NOMO-1 treated with DMSO at 0.1 percent for 48 hours (cell line): ENCODE results near the gene ISCU.
A peak's percentile ranks its signal among the peaks of the same experiment; 100 is the strongest.

Experiments
- DNase-seq: peaks from one replicate; lab custom pipeline; 2025; ENCODE audit not compliant: unreplicated experiment; lab: John Stamatoyannopoulos, UW

ISCU gene

DNA sequence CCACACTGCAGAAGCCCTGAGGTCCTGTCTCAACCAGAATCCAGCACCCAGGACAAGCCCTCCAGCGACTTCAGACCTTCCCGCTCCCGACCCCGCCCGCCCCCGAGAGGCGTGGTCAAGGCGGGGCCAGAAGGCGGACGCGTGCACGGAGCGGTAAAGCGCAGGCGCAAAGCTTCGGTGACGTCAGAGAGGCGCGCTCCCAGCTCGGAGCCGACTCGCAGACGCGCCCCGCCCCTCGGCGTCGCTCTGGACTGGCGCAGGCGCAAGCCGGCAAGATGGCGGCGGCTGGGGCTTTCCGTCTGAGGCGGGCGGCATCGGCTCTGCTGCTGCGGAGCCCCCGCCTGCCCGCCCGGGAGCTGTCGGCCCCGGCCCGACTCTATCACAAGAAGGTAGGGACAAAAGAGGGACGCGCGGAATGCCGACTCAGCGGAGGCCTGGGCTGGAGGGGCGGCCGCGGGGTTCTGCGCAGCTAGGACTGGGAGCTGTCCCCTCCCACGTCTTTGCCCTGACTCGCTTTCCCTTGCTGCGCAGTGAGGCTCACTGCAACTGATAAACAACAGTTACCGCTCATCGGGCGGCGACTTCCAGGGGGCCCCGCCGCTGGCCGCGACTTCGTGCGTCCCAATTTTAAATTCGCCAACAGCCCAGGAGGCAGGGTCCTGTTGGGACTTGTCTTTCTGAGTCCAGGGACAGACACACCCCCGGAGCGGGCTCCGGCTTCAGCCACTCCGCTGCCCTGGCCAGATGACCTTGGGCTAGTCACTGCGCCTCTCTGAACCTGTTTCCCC, at the start of gene ISCU:
ISCU (plus strand) TSS at position 249 of the 788 bp plus-strand sequence; CDS start at position 276, 27 bp downstream.
- peak; percentile 92 for DNase-seq

DNA sequence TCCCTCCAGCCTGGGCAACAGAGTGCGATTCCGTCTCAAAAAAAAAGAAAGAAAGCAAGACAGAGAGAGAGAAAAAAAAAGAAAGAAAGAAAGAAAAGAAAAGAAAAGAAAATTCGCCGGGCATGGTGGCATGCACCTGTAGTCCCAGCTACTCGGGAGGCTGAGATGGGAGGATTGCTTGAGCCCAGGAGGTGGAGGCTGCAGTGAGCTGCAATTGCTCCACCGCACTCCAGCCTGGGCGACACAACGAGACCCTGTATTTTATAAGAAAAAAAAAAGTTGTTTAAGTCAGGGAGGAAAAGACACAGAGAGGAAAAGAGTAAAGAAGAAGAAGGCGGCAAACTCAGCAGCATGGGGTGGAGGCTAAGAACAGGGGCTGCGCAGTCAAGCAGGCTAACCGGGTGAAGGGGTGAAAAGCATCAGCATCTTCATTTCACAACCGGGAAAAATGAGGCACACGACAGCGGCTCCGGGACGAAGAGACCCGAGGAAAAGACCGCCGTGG, 47.9 kb upstream of the ISCU start:
- DNase-seq: no peak

DNA sequence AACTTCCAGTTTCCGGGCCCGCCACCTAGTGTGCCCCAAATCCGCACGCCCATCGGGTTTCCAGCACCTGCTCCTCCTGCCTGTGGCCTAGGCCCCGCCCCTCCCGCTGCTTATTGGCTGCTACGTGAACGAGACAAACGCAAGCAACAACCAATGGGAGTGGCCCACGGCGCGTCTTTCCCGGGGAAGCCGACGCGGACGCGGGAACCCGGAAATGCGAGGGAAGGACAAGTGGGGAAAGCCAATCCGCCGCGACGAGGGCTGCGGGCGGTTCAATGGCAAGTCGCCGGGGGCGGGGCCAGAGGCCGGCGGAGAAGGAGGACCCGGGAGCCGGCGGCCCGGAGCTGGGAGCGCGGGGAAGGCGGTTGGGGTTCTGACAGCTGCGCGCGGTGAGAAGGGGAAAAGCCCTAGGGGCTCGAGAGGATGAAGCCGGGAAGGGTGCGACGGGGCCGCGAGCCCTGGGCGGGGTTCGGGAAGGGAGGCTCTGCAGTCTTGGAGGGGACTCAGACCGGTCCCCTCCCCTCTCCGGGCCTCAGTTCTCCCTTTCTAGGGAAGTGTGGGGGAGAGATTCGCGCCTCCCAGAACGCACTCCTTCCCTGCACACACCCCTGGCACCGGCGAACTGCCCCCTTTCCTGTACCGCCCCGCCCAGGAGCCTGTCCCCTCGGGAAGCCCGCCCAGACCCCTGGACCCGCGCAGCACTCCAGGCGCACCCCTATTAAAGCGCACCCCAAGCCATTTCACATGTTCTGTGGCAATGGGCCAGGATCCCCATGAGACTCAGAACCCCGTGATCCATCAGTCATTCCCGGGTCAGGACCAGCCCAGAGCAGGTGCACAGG, 47.2 kb upstream of the ISCU start, which contains the start of gene FICD:
FICD (plus strand) TSS at position 305 of the 842 bp plus-strand sequence. CDS start 1,696 bp downstream, outside the sequence.
- peak; percentile 99 for DNase-seq

DNA sequence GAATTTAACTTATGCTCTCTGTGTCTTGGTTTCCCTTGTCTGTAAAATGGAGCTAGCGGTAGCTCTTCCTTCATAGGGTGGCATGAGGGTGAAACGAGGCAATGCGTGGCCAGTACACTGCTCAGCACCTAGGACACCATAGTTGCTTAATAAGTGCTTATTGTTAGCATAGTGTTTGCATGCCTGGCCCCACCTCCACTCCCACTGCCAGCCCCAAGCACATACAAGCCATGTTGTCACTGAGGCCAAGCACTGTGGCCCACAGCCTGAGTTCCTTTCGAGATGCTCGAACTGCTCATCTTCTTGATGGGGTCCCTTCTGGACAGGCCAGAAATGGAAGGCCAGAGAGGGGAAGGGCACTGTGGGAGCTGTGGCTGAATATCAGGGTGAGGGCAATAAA, 46.5 kb upstream of the ISCU start:
- peak; percentile 12 for DNase-seq

DNA sequence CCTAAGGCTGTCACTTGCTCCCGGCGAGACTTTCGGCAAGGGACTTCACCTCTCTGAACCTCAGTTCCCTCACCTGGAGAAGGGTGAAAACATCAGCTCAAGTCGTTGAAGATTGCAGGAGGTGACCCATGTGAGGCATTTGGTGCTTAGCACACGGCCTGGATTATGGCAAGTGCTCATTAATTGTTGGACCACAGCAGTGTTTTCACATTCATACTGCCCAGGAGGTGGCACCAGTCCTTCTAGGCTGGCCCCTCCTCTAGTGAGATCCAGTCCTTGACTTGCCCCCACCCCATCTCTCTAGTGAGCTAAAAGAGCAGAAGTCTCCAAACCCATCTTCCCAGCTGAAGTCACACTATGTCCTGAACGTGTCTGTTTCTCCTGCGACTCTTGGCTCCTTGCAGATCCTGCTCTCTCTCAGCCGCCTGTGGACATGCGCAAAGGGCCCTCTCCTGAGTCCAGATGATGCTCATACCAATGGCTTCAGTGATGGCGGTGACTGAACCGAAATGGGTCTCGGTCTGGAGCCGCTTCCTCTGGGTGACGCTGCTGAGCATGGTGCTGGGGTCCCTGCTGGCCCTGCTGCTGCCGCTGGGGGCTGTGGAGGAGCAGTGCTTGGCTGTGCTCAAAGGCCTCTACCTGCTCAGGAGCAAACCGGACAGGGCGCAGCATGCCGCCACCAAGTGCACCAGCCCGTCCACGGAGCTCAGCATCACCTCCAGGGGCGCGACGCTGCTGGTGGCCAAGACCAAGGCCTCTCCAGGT, 45.7 kb upstream of the ISCU start:
- DNase-seq: no peak

- DNase-seq: no peak
Observed at GRCh38 chr12:108517288-108518100, 44.9 kb upstream of the ISCU start.

DNA sequence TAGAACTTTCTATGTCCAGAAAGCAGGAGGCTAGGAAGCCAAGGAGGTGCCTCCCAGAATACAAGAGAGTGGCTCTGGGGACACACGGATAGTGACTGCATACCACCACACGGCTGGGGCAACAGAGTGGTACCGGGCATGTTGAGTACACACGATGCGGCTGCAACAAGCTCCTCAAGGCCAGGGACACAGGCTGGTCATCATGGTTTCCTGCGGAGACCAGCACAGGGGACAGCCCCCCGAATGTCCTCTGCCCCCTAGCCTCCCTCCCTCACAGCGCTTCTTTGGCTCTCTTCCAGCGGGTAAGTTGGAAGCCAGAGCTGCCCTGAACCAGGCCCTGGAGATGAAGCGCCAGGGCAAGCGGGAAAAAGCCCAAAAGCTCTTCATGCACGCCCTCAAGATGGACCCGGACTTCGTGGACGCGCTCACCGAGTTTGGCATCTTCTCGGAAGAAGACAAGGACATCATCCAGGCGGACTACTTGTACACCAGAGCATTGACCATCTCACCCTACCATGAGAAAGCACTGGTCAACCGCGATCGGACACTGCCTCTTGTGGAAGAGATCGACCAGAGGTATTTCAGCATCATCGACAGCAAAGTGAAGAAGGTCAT, 44.2 kb upstream of the ISCU start:
- no peak for DNase-seq

GRCh38 chr12:108518716-108519496, 43.5 kb upstream of the ISCU start:
- no peak for DNase-seq

GRCh38 chr12:108519558-108519957, 42.8 kb upstream of the ISCU start:
- no peak for DNase-seq

DNA sequence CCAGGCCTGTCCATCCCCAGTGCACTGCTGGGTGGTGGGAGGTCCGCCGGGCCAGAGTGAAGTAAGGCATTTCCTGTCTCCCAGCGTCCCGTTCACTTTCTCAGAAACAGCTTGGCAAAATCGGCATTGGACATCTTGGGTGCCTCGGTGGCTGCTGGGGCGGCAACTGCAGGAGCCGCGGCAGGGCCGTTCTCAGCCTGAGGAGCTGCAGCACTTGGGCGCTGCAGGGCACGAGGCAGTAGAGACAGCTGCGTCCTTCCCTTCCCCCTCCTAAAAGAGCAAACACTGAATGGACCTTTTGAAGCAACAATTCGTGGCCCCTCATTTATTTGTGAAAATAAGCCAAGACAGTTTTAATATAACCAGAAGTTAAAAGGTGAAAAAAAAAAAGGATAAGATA, 39.0 kb upstream of the ISCU start:
- DNase-seq: no peak

DNA sequence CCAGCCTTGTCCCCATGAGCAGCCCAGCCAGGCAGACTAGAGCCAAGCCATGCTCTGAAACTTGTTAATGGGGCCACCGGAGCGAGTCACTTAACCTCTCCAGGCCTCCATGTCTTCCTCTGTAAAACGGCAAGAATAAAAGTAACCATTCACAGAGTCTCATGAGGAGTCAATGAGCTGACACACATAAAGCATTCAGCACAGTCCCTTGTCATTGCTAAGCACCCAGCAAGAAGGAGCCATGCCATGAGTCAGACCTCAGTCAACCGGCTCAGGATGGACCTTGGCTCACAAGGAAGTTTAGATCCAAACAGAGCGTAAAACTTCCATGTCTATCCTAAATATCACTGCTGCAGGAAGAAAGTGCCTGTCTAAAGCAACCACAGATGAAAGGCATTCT, 36.7 kb upstream of the ISCU start:
- no peak for DNase-seq

DNA sequence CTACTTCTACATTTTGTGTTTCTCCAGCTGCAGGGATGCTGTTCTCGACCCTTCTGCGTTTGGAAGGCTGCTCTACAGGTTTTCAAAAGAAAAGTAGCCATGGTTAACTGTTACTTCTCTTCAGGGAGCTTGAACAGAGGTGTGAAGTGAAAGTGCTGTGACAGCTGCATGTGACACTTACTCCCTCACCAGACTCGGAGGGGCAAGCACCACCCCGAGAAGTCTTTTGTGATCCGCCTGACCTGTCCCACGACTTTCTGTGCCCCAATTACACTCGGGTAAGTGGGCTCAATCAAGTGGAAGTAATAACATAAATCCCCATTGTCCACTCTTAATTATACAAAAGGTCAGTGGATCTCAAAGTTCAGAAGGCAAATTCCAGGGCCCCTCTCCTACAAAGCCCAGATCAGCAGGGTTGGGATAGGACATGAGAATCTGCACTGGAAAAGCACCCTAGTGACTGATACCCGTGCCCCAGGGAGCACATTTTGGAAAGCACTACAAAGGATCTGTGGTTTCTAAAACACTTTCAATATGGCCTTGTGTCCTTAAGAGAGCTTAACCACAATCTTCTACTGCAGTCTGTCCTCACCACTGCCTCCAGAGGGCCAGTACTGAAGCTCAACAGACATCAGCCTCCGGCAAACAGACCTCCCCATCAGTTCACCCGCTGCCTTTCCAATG, 35.8 kb upstream of the ISCU start:
- no peak for DNase-seq

- DNase-seq: no peak
Observed at GRCh38 chr12:108527166-108527496, 35.3 kb upstream of the ISCU start.

GRCh38 chr12:108530161-108530560, 32.2 kb upstream of the ISCU start:
- DNase-seq: no peak

GRCh38 chr12:108531929-108532848, 30.2 kb upstream of the ISCU start:
- no peak for DNase-seq

DNA sequence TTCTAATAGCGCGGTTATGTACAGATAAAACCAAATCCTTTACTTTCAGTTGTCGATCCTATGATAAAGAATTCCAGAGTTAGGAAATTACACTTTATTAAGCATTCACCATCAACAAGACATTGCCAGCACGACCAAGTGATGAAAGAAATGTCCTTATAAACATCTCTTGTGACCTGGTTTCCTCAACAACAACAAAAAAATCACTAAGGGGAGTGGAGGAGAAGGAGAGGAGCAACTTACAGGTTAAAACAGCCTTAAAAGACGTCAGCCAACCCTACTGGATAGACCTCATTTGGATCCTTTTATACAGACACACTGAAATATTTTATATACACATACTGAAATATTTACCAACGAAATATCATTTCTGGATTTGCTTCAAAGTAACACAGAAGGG, 24.2 kb upstream of the ISCU start:
- no peak for DNase-seq

DNA sequence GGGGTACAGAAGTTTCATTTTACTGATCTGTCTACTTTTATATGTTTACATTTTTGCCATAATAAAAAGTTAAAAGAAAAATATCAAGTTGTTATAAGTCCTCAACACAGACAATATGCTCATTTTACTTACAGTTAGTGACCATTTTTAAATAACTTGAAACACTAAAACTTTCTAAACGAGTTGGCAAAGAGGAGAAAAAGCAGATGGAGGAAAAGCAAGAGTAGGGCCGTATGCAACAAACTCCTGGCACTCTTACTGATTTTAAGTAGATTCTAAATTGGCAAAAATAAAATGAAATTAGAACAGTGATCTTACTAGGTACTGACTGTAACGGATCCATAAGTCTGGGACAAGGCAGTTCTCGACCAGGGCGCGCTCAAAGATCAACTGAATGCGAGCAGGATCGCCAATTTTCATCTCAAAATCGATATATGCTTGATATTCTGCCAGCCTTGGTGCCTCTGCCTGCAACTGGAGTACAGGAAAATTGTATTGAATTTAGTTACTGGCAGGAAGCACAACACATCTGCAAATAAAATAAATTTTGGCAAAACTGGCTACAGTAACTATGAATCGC, 23.7 kb upstream of the ISCU start:
- no peak for DNase-seq
